HCT116 (cell line): ENCODE data around the gene ATP8A1. TPM values are rescaled to one million over a fixed set of nuclear protein-coding genes. Genes with fewer than 3 reads are reported as not detected.

ENCODE experiments used
- ATAC-seq: fragments of 200-7000 bp; cut with Tn5 transposase; 2 replicates; pipeline ENCODE4 v1.9.1; 2020; ENCODE audit warnings: mild to moderate bottlenecking, moderate library complexity
- BruUV-seq: library from RNA; stranded (reverse); fragments of 400-500 nt; replicated peaks from 2 replicates; lab custom pipeline; 2021; lab: Mats Ljungman, UMichigan
- CTCF ChIA-PET: fragments of 300-600 bp; sonication (Branson Sonifier 250); formaldehyde crosslinking; loops from one replicate; lab custom pipeline; 2021; ENCODE audit warnings: antibody characterized with exemption; lab: Charles Lee
- POLR2A ChIA-PET: fragments of 300-600, 350-600 bp; sonication (Branson Sonifier 250); formaldehyde crosslinking; loops from one replicate; lab custom pipeline; 2021; ENCODE audit warnings: antibody characterized with exemption; lab: Charles Lee
- RAD21 ChIA-PET, 2 experiments: fragments of 300-600 bp; sonication (Branson Sonifier 250); formaldehyde crosslinking; loops; one replicate each; lab custom pipeline; 2023; ENCODE audit warnings: low total read pairs in 2 of 2; ENCODE audit not compliant: uncharacterized antibody in 2 of 2, unreplicated experiment in 2 of 2, low non-redundant PET in 1 of 2; lab: Charles Lee
- DNase-seq: peaks from one replicate; pipeline ENCODE4 v3.0.0-alpha.2; 2010; ENCODE audit warnings: low read depth, low spot score
- H2AFZ ChIP-seq: fragments of 200-600 bp; shearing (Covaris generic), sonication (generic); 2 replicates; pipeline ENCODE4 v1.6.1; 2017; ENCODE audit warnings: low read depth, mixed run types, mixed read lengths, antibody characterized with exemption, low read length; ENCODE audit not compliant: poor library complexity, severe bottlenecking
- H3K27ac ChIP-seq: 2 replicates; pipeline ENCODE4 v1.5.1; 2012; ENCODE audit warnings: low read depth, low read length
- H3K27me3 ChIP-seq: fragments of 200-600 bp; sonication (generic); 2 replicates; pipeline ENCODE4 v1.6.1; 2016; ENCODE audit warnings: mixed run types, low read length, mixed read lengths; ENCODE audit not compliant: insufficient read depth
- H3K36me3 ChIP-seq, 2 experiments: fragments of 200-500 bp in 1 of 2; fragments of 200-600 bp in 1 of 2; sonication (Bioruptor generic) in 1 of 2; sonication (generic) in 1 of 2; 2 replicates each; pipeline versions ENCODE4 v1.5.1 to v1.6.1; 2014 to 2016; ENCODE audit warnings: low read length in 2 of 2, inconsistent platforms in 1 of 2, mixed read lengths in 1 of 2, mixed run types in 1 of 2; ENCODE audit not compliant: insufficient read depth in 2 of 2, control insufficient read depth in 1 of 2
- H3K4me1 ChIP-seq, 2 experiments: fragments of 200-600 bp in 1 of 2; sonication (generic) in 1 of 2; 2 replicates each; pipeline versions ENCODE4 v1.5.1 to v1.6.1; 2012 to 2017; ENCODE audit warnings: low read length in 2 of 2, inconsistent platforms in 1 of 2, mild to moderate bottlenecking in 1 of 2, mixed read lengths in 1 of 2, mixed run types in 1 of 2, moderate library complexity in 1 of 2; ENCODE audit not compliant: insufficient read depth in 2 of 2, control insufficient read depth in 1 of 2
- H3K4me2 ChIP-seq: fragments of 200-600 bp; sonication (generic); 2 replicates; pipeline ENCODE4 v1.6.1; 2017; ENCODE audit warnings: mixed run types, low read length, mixed read lengths
- H3K4me3 ChIP-seq, 2 experiments: fragments of 200-600 bp in 1 of 2; sonication (generic) in 1 of 2; replicated peaks in 1 of 2; 2 replicates each; pipeline ENCODE4 v1.5.1; 2011 to 2016; ENCODE audit warnings: low read length in 2 of 2, control low read depth in 1 of 2, low read depth in 1 of 2, mild to moderate bottlenecking in 1 of 2, mixed read lengths in 1 of 2, mixed run types in 1 of 2
- H3K79me2 ChIP-seq: fragments of 200-600 bp; sonication (generic); 2 replicates; pipeline ENCODE4 v1.6.1; 2017; ENCODE audit warnings: mild to moderate bottlenecking, mixed run types, low read length, moderate library complexity, mixed read lengths; ENCODE audit not compliant: insufficient read depth
- H3K9ac ChIP-seq: fragments of 200-600 bp; sonication (generic); 2 replicates; pipeline ENCODE4 v1.6.1; 2016; ENCODE audit warnings: low read length, mixed read lengths
- H3K9me2 ChIP-seq: fragments of 200-600 bp; sonication (generic), shearing (Covaris generic); 2 replicates; pipeline ENCODE4 v1.6.1; 2017; ENCODE audit warnings: mixed run types, mild to moderate bottlenecking, moderate library complexity; ENCODE audit not compliant: insufficient read depth
- H3K9me3 ChIP-seq, 2 experiments: fragments of 200-500 bp in 1 of 2; fragments of 200-600 bp in 1 of 2; sonication (Bioruptor generic) in 1 of 2; sonication (generic) in 1 of 2; 2 replicates each; pipeline ENCODE4 v1.6.1; 2014 to 2017; ENCODE audit warnings: low read length in 2 of 2, mixed read lengths in 2 of 2, inconsistent platforms in 1 of 2, low read depth in 1 of 2, mild to moderate bottlenecking in 1 of 2, mixed run types in 1 of 2, moderate library complexity in 1 of 2; ENCODE audit not compliant: control insufficient read depth in 1 of 2, insufficient read depth in 1 of 2
- H4K20me1 ChIP-seq: fragments of 200-600 bp; sonication (generic), shearing (Covaris generic); 2 replicates; pipeline ENCODE4 v1.6.1; 2017; ENCODE audit warnings: mixed run types, mild to moderate bottlenecking, moderate library complexity; ENCODE audit not compliant: insufficient read depth
- CBX3 ChIP-seq: IDR thresholded peaks from 2 replicates; pipeline ENCODE4 v1.6.1; 2012; ENCODE audit warnings: low read depth
- ELF1 ChIP-seq: IDR thresholded peaks from 2 replicates; pipeline ENCODE4 v1.6.1; 2012; ENCODE audit warnings: low read depth, borderline replicate concordance
- EZH2 ChIP-seq: fragments of 200-600 bp; sonication (generic); IDR thresholded peaks from 2 replicates; pipeline ENCODE4 v1.6.1; 2017; ENCODE audit warnings: antibody characterized with exemption, mixed run types
- EZH2phosphoT487 ChIP-seq: fragments of 200-600 bp; IDR thresholded peaks from 2 replicates; pipeline ENCODE4 v1.6.1; 2018; ENCODE audit warnings: antibody characterized with exemption, borderline replicate concordance
- JUND ChIP-seq: IDR thresholded peaks from 2 replicates; pipeline ENCODE4 v1.6.1; 2012
- MAX ChIP-seq: IDR thresholded peaks from 2 replicates; pipeline ENCODE4 v1.6.1; 2012
- POLR2AphosphoS5 ChIP-seq: IDR thresholded peaks from 2 replicates; pipeline ENCODE4 v1.6.1; 2011; ENCODE audit warnings: mild to moderate bottlenecking, low read depth, low read length, moderate library complexity
- RAD21 ChIP-seq: IDR thresholded peaks from 2 replicates; pipeline ENCODE4 v1.6.1; 2012; ENCODE audit warnings: low read depth, mild to moderate bottlenecking
- REST ChIP-seq: IDR thresholded peaks from 2 replicates; pipeline ENCODE4 v1.6.1; 2012; ENCODE audit warnings: low read depth
- SIN3A ChIP-seq: IDR thresholded peaks from 2 replicates; pipeline ENCODE4 v1.6.1; 2012; ENCODE audit warnings: low read depth
- TCF7L2 ChIP-seq: IDR thresholded peaks from 2 replicates; pipeline ENCODE4 v1.7.0; 2011; ENCODE audit warnings: borderline replicate concordance, inconsistent platforms; ENCODE audit not compliant: insufficient read depth, insufficient read length; ENCODE audit errors: extremely low read depth
- YY1 ChIP-seq: IDR thresholded peaks from 2 replicates; pipeline ENCODE4 v1.6.1; 2011; ENCODE audit warnings: low read length, low read depth, moderate library complexity, mild to moderate bottlenecking; ENCODE audit not compliant: insufficient replicate concordance; ENCODE audit errors: extremely low read depth
- ZFX ChIP-seq: fragments of 450-650 bp; IDR thresholded peaks from 2 replicates; pipeline ENCODE4 v1.6.1; 2017
- ZNF274 ChIP-seq: fragments of 200-500 bp; sonication (Bioruptor generic); IDR thresholded peaks from 2 replicates; pipeline ENCODE4 v1.6.1; 2014; ENCODE audit warnings: mild to moderate bottlenecking, low read depth, low read length, inconsistent platforms
- intact Hi-C: fragments of 100-400 bp; cut with micrococcal nuclease; formaldehyde crosslinking; loops from 2 replicates; pipeline ENCODE4 v1.10.0; 2022
- total RNA-seq: library from RNA; stranded (reverse); gene quantifications from one replicate; pipeline ENCODE4 v1.2.1, GENCODE V29; 2021; ENCODE audit not compliant: unreplicated experiment

ATP8A1 gene
- total RNA-seq, 1 experiment from 2014 or later: 1.9 TPM

- ATAC-seq (no peak), DNase-seq (no peak)
- Histone ChIP-seq H3K79me2 (no peaks in the 10 kb centered on the region), H3K27ac (no peak overlapping the region), H3K9me3 (no peaks in the 10 kb centered on the region), H3K4me3 (no peak overlapping the region), H2AFZ (no peak overlapping the region), H3K4me2 (no peak overlapping the region), H3K36me3 (no peaks in the 10 kb centered on the region), H3K4me1 (no peaks in the 10 kb centered on the region), H3K9me2 (no peaks in the 10 kb centered on the region), H3K27me3 (peaks cover 10% of the 10 kb centered on the region; the same call in 1 of the 2 replicates), H4K20me1 (no peaks in the 10 kb centered on the region), H3K9ac (no peak overlapping the region)
- CTCF ChIA-PET: interaction anchor here (1.0 kb wide), 1 partner anchor 198 kb away, joined by 3 read pairs; no protein-coding TSS in a partner anchor
- intact Hi-C loops: no loop called here
- no TSS peak for BruUV-seq
- RAD21 ChIA-PET: no interaction called here
- POLR2A ChIA-PET: no interaction called here
- TF ChIP-seq RAD21: no peak
- no peak for TF ChIP-seq SIN3A
- TF ChIP-seq YY1: no peak
- no peak for TF ChIP-seq CBX3
- TF ChIP-seq TCF7L2: no peak
- no peak for TF ChIP-seq EZH2phosphoT487
- no peak for TF ChIP-seq ELF1
- no peak for TF ChIP-seq MAX
- TF ChIP-seq ZFX: no peak
- TF ChIP-seq POLR2AphosphoS5: no peak
- TF ChIP-seq EZH2: no peak
- TF ChIP-seq JUND: no peak
- TF ChIP-seq ZNF274: no peak
- no peak for TF ChIP-seq REST
Observed at GRCh38 chr4:42478509-42478908, 178.4 kb downstream of the ATP8A1 start.
